ENCODE data around the gene CRYBG1.

CRYBG1 gene

GRCh38 chr6:106572875-106573585, 212.5 kb downstream of the CRYBG1 start:
- Histone ChIP-seq H3K27ac (replicated peaks) (peak overlapping the region; percentile 27), H3K27me3 (ENCODE audit: insufficient read depth, poor library complexity, severe bottlenecking) (no peaks in the 10 kb centered on the region), H3K4me3 (replicated peaks; ENCODE audit: insufficient read depth, low read length) (no peak overlapping the region)
- TF ChIP-seq SPI1 (IDR thresholded peaks at IDR 0.05; ENCODE audit: borderline replicate concordance, low read depth) = 0 out of 2 replicates have a peak, but pooled peaks have one; percentile 37
- TF ChIP-seq CTCF (IDR thresholded peaks at IDR 0.05; ENCODE audit: insufficient read depth, low read length) = no peak
- TF ChIP-seq POLR2AphosphoS5 (IDR thresholded peaks at IDR 0.05; ENCODE audit: low read depth) = no peak
- no peak for TF ChIP-seq GABPA (IDR thresholded peaks at IDR 0.05; ENCODE audit: low read depth)
- DNase-seq (ENCODE audit: low read depth in 1 of 2, low spot score in 1 of 2) = peak in 1 of 2 experiments; percentile 53

- no peak overlapping the region for H3K4me3 ChIP-seq (replicated peaks; ENCODE audit: insufficient read depth, low read length)
- TF ChIP-seq SPI1 (IDR thresholded peaks at IDR 0.05; ENCODE audit: borderline replicate concordance, low read depth) = no peak
- TF ChIP-seq GABPA (IDR thresholded peaks at IDR 0.05; ENCODE audit: low read depth) = no peak
- TF ChIP-seq REST (IDR thresholded peaks at IDR 0.05; ENCODE audit: insufficient replicate concordance, low read depth) = no peak
- no peak for TF ChIP-seq CTCF (IDR thresholded peaks at IDR 0.05; ENCODE audit: insufficient read depth, low read length)
- no peak for TF ChIP-seq POLR2AphosphoS5 (IDR thresholded peaks at IDR 0.05; ENCODE audit: low read depth)
- H3K27me3 ChIP-seq (ENCODE audit: insufficient read depth, poor library complexity, severe bottlenecking) = no peaks in the 10 kb centered on the region
- H3K27ac ChIP-seq (replicated peaks) = no peak overlapping the region
- DNase-seq (ENCODE audit: low read depth in 1 of 2, low spot score in 1 of 2) = no peak
These were observed 214.4 kb downstream of the CRYBG1 start for GRCh38 chr6:106574741-106575458.

- no peak overlapping the region for H3K4me3 ChIP-seq (replicated peaks; ENCODE audit: insufficient read depth, low read length)
- no peak for TF ChIP-seq SPI1 (IDR thresholded peaks at IDR 0.05; ENCODE audit: borderline replicate concordance, low read depth)
- no peak for TF ChIP-seq CTCF (IDR thresholded peaks at IDR 0.05; ENCODE audit: insufficient read depth, low read length)
- no peak for TF ChIP-seq REST (IDR thresholded peaks at IDR 0.05; ENCODE audit: insufficient replicate concordance, low read depth)
- no peak for TF ChIP-seq POLR2AphosphoS5 (IDR thresholded peaks at IDR 0.05; ENCODE audit: low read depth)
- no peak for TF ChIP-seq GABPA (IDR thresholded peaks at IDR 0.05; ENCODE audit: low read depth)
- no peak for DNase-seq (ENCODE audit: low read depth in 1 of 2, low spot score in 1 of 2)
- H3K27ac ChIP-seq (replicated peaks) = no peak overlapping the region
- no peaks in the 10 kb centered on the region for H3K27me3 ChIP-seq (ENCODE audit: insufficient read depth, poor library complexity, severe bottlenecking)
These were observed 218.8 kb downstream of the CRYBG1 start for GRCh38 chr6:106579281-106579680.
